Measurements from ENCODE around the gene MYO18A.

Gene MYO18A

GRCh38 chr17:29024316-29024952, 155.8 kb downstream of the MYO18A start:
- DNase-seq (ENCODE audit: low read depth) = no peak

GRCh38 chr17:29022074-29022473, 158.1 kb downstream of the MYO18A start:
- DNase-seq (ENCODE audit: low read depth) = no peak

DNA sequence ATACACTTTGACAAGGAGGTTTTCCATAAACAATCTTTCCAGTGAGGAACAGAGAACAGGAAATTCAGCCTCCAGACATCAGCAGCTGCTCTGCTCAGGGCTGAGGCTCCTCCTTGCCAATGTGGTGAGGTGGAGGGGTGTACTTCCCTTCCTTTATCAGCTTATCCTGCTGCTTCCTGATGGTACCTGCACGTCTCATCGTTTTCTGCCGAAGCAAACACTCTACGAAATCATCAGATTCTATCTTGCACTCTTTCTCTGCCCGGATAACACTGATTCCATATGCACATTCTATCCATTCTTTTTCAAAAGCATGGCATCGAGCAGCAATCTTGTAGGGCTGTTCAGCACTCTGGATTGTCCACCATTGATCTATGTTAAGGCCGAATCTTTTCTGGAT, 159.0 kb downstream of the MYO18A start:
- DNase-seq (ENCODE audit: low read depth) = no peak

Data from stimulated activated CD8-positive, alpha-beta memory T cell treated with anti-CD3 and anti-CD28 coated beads, Interleukin-7, amount 100 ng/mL, for 24 hours (primary cell).